HG03460 (cell line): Measurements from ENCODE around the gene PRMT9.

Experiments
- ATAC-seq: cut with Tn5 transposase; IDR thresholded peaks from one replicate; pipeline ENCODE4 v1.9.1; 2021; ENCODE audit not compliant: unreplicated experiment

Gene PRMT9

GRCh38 chr4:147683717-147684700, at the start of gene PRMT9:
Gene PRMT9 (minus strand): TSS chr4:147684163. CDS start chr4:147683987, 176 bp downstream.
- ATAC-seq: peak; percentile 100

GRCh38 chr4:147732518-147733235, 48.7 kb upstream of the PRMT9 start:
- peak; percentile 31 for ATAC-seq

GRCh38 chr4:147731580-147732517, 47.9 kb upstream of the PRMT9 start, which contains the start of gene ARHGAP10:
Gene ARHGAP10 (plus strand): TSS chr4:147732088. CDS start chr4:147732302, 214 bp downstream.
- ATAC-seq: peak; percentile 63

- no peak for ATAC-seq
Measured at GRCh38 chr4:147730333-147730732, 46.4 kb upstream of the PRMT9 start.

- no peak for ATAC-seq
Measured at GRCh38 chr4:147727476-147728028, 43.6 kb upstream of the PRMT9 start.

- ATAC-seq: no peak
Measured at GRCh38 chr4:147725673-147726072, 41.7 kb upstream of the PRMT9 start.

- no peak for ATAC-seq
Measured at GRCh38 chr4:147724468-147725201, 40.7 kb upstream of the PRMT9 start.

GRCh38 chr4:147723326-147723725, 39.4 kb upstream of the PRMT9 start:
- ATAC-seq: no peak

- ATAC-seq: peak; percentile 79
Measured at GRCh38 chr4:147717878-147718277, 33.9 kb upstream of the PRMT9 start.

- ATAC-seq: no peak
Measured at GRCh38 chr4:147714575-147715401, 30.8 kb upstream of the PRMT9 start.

- no peak for ATAC-seq
Measured at GRCh38 chr4:147709999-147710398, 26.0 kb upstream of the PRMT9 start.

GRCh38 chr4:147707892-147708672, 24.1 kb upstream of the PRMT9 start:
- peak; percentile 56 for ATAC-seq

- no peak for ATAC-seq
Measured at GRCh38 chr4:147704846-147705245, 20.9 kb upstream of the PRMT9 start.

- ATAC-seq: no peak
Measured at GRCh38 chr4:147696866-147697265, 12.9 kb upstream of the PRMT9 start.

- ATAC-seq: no peak
Measured at GRCh38 chr4:147693218-147693617, 9.3 kb upstream of the PRMT9 start.

- ATAC-seq: no peak
Measured at GRCh38 chr4:147691820-147692219, 7.9 kb upstream of the PRMT9 start.

- ATAC-seq: no peak
Measured at GRCh38 chr4:147689067-147689466, 5.1 kb upstream of the PRMT9 start.

- ATAC-seq: no peak
Measured at GRCh38 chr4:147683188-147683591, 773 bp downstream of the PRMT9 start.
